Pancreas (tissue), 10 donors: ENCODE data around the gene KRTAP12-1. TPM values are rescaled to one million over a fixed set of nuclear protein-coding genes. Genes with fewer than 3 reads are reported as not detected.
A peak's percentile ranks its signal among the peaks of the same experiment; 100 is the strongest.

Source experiments
- ATAC-seq, 4 donors: fragments of 200-7000 bp; cut with Tn5 transposase; one replicate each; pipeline versions ENCODE4 v1.8.0 to v1.9.1; 2020; ENCODE audit warnings: mild to moderate bottlenecking in 4 of 4, moderate library complexity in 4 of 4
- DNase-seq, 6 donors: peaks; one replicate each; pipeline ENCODE4 v3.0.0-alpha.2; 2020
- FAIRE-seq: peaks from 2 replicates; lab custom pipeline; 2012; peaks lifted over from hg19 to GRCh38; lab: Jason Lieb, UNC
- H3K27ac ChIP-seq, 4 donors: fragments of 200-600 bp; sonication (generic); 1 replicate in 3 of 4; 2 replicates in 1 of 4; pipeline versions ENCODE4 v1.5.0 to v1.8.0; 2020
- H3K27me3 ChIP-seq, 4 donors: fragments of 200-600 bp; one replicate each; pipeline ENCODE4 v1.8.0; 2021
- H3K36me3 ChIP-seq, 3 donors: fragments of 200-600 bp; sonication (generic) in 1 of 3; one replicate each; pipeline versions ENCODE4 v1.5.0 to v1.8.0; 2020 to 2021
- H3K4me1 ChIP-seq, 3 donors: fragments of 200-600 bp; one replicate each; pipeline ENCODE4 v1.8.0; 2021
- H3K4me3 ChIP-seq, 4 donors: fragments of 200-600 bp; sonication (generic) in 2 of 4; one replicate each; pipeline versions ENCODE4 v1.5.0 to v1.8.0; 2020 to 2021
- H3K9me3 ChIP-seq, 4 donors: fragments of 200-600 bp; one replicate each; pipeline ENCODE4 v1.8.0; 2021
- CTCF ChIP-seq, 4 donors: fragments of 200-600 bp; sonication (generic) in 3 of 4; IDR thresholded peaks; one replicate each; pipeline versions ENCODE4 v1.5.0 to v1.8.0; 2021; ENCODE audit warnings: antibody characterized with exemption in 4 of 4
- WGBS, 2 donors: extraction: QIAGEN DNeasy Blood & Tissue Kit; methylation state at CpG; one replicate each; pipeline ENCODE4 v1.1.7; 2013; 5-methylcytosine and 5-hydroxymethylcytosine counted together
- intact Hi-C, 3 donors: fragments of 100-400 bp; cut with DNase I; formaldehyde crosslinking; loops; one replicate each; pipeline versions ENCODE4 v1.11.1 to v1.14.2; 2022
- polyA plus RNA-seq, 2 donors: library from polyadenylated mRNA; stranded (reverse); fragments of 200-250 nt; gene quantifications; one replicate each; pipeline ENCODE4 v1.2.3, GENCODE V29; 2013
- total RNA-seq, 6 donors: library from RNA; stranded (reverse); fragmentation: NEBNext Ultra II Directional in 4 of 6; extraction: Animal tissue kit (Norgen Biotek cat#: 25700) in 4 of 6; gene quantifications; one replicate each; pipeline versions ENCODE4 v1.2.1 to v1.2.4, GENCODE V29; 2021 to 2023
- donor health status: healthy with polysubstance abuse.
- donor health status: DM: no; HTN: no; CAD: no; lungs with moderate emphysema.
- donor health status: DM: no; HTN: no; CAD: no.
- donor health status: control.
- donor health status: control.
- donor health status: Bipolar disorder and iron deficiency.
- donor health status: DM: yes; HTN: yes; CAD: no.
- donor health status: DM: no; HTN: no; CAD: no.
- donor health status: DM: no; HTN: no; CAD: no.
- donor health status: DM: yes; HTN: yes; CAD: no.

KRTAP12-1 gene
- total and polyA plus RNA-seq, 8 donors, result not detected

- ATAC-seq (peak in 1 of 4 donors; percentile 42), DNase-seq (peak in 1 of 6 donors; percentile 39), FAIRE-seq (no peak)
- Histone ChIP-seq H3K9me3 (no peaks in the 10 kb centered on the region), H3K4me1 (no peaks in the 10 kb centered on the region), H3K36me3 (no peaks in the 10 kb centered on the region), H3K4me3 (no peak overlapping the region), H3K27me3 (peaks cover 0 to 41% (median 4%) of the 10 kb centered on the region in 4 donors), H3K27ac (no peak overlapping the region)
- TF ChIP-seq CTCF (IDR thresholded peaks at IDR 0.05), result no peak
- 4 to 5% methylated on average over 45 of the region's 45 CpGs for WGBS, 2 donors
- intact Hi-C loops, result no loop called here
Observed at GRCh38 chr21:44709426-44710293, 27.7 kb upstream of the KRTAP12-1 start.

- Histone ChIP-seq H3K27me3 (peaks cover 0 to 40% (median 4%) of the 10 kb centered on the region in 4 donors), H3K27ac (no peak overlapping the region), H3K4me1 (no peaks in the 10 kb centered on the region), H3K9me3 (no peaks in the 10 kb centered on the region), H3K4me3 (no peak overlapping the region), H3K36me3 (no peaks in the 10 kb centered on the region)
- no peak for DNase-seq
- no peak for ATAC-seq
- FAIRE-seq, result no peak
- intact Hi-C loops, result no loop called here
- WGBS, 2 donors, result 22% methylated on average over 25 of the region's 25 CpGs
- TF ChIP-seq CTCF (IDR thresholded peaks at IDR 0.05), result no peak
Observed at GRCh38 chr21:44708866-44709425, 27.0 kb upstream of the KRTAP12-1 start.

- intact Hi-C loops, result no loop called here
- DNase-seq, result peak in 1 of 6 donors; percentile 51
- FAIRE-seq, result no peak
- TF ChIP-seq CTCF (IDR thresholded peaks at IDR 0.05), result no peak
- Histone ChIP-seq H3K4me1 (no peaks in the 10 kb centered on the region), H3K27me3 (peaks cover 0 to 34% (median 4%) of the 10 kb centered on the region in 4 donors), H3K4me3 (no peak overlapping the region), H3K27ac (no peak overlapping the region), H3K36me3 (no peaks in the 10 kb centered on the region), H3K9me3 (no peaks in the 10 kb centered on the region)
- no peak for ATAC-seq
- 20 to 35% methylated on average over 13 of the region's 13 CpGs for WGBS, 2 donors
Observed at GRCh38 chr21:44708213-44708865, 26.4 kb upstream of the KRTAP12-1 start.

- Histone ChIP-seq H3K4me3 (no peak overlapping the region), H3K27ac (no peak overlapping the region), H3K9me3 (no peaks in the 10 kb centered on the region), H3K36me3 (no peaks in the 10 kb centered on the region), H3K27me3 (peaks cover 0 to 25% (median 4%) of the 10 kb centered on the region in 4 donors), H3K4me1 (no peaks in the 10 kb centered on the region)
- TF ChIP-seq CTCF (IDR thresholded peaks at IDR 0.05), result no peak
- ATAC-seq (no peak), DNase-seq (no peak), FAIRE-seq (no peak)
- intact Hi-C loops, result no loop called here
- WGBS, 2 donors, result 10 to 23% methylated on average over 42 to 46 of the region's 46 CpGs
Observed at GRCh38 chr21:44706706-44707581, 25.0 kb upstream of the KRTAP12-1 start.
